ENCODE data around the gene PRSS8. TPM values are rescaled to one million over a fixed set of nuclear protein-coding genes. Genes with fewer than 3 reads are reported as not detected.

The PRSS8 gene
- total RNA-seq, 1 experiment from 2014 or later: 42.6 TPM

GRCh38 chr16:31087481-31087880 lies 48.0 kb downstream of the PRSS8 start (continued):
- TF ChIP-seq, protein P1, sequence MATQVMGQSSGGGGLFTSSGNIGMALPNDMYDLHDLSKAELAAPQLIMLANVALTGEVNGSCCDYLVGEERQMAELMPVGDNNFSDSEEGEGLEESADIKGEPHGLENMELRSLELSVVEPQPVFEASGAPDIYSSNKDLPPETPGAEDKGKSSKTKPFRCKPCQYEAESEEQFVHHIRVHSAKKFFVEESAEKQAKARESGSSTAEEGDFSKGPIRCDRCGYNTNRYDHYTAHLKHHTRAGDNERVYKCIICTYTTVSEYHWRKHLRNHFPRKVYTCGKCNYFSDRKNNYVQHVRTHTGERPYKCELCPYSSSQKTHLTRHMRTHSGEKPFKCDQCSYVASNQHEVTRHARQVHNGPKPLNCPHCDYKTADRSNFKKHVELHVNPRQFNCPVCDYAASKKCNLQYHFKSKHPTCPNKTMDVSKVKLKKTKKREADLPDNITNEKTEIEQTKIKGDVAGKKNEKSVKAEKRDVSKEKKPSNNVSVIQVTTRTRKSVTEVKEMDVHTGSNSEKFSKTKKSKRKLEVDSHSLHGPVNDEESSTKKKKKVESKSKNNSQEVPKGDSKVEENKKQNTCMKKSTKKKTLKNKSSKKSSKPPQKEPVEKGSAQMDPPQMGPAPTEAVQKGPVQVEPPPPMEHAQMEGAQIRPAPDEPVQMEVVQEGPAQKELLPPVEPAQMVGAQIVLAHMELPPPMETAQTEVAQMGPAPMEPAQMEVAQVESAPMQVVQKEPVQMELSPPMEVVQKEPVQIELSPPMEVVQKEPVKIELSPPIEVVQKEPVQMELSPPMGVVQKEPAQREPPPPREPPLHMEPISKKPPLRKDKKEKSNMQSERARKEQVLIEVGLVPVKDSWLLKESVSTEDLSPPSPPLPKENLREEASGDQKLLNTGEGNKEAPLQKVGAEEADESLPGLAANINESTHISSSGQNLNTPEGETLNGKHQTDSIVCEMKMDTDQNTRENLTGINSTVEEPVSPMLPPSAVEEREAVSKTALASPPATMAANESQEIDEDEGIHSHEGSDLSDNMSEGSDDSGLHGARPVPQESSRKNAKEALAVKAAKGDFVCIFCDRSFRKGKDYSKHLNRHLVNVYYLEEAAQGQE (IDR thresholded peaks at IDR 0.05; ENCODE audit: low read depth): no peak
- TF ChIP-seq EZH2 (IDR thresholded peaks at IDR 0.05) (no peak), FOSL1 (IDR thresholded peaks at IDR 0.05; ENCODE audit: low read depth) (no peak), ZNF274 (IDR thresholded peaks at IDR 0.05; ENCODE audit: low read depth, low read length) (no peak), RAD21 (IDR thresholded peaks at IDR 0.05; ENCODE audit: low read depth) (no peak), ZFX (IDR thresholded peaks at IDR 0.05) (no peak), SRF (IDR thresholded peaks at IDR 0.05; ENCODE audit: low read depth) (no peak), EGR1 (IDR thresholded peaks at IDR 0.05; ENCODE audit: low read depth) (no peak), POLR2A (IDR thresholded peaks at IDR 0.05; ENCODE audit: borderline replicate concordance, extremely low read depth, insufficient read depth, insufficient read length) (no peak), SP1 (IDR thresholded peaks at IDR 0.05; ENCODE audit: low read depth) (no peak), EZH2phosphoT487 (IDR thresholded peaks at IDR 0.05; ENCODE audit: borderline replicate concordance) (no peak)
- TF ChIP-seq, protein P2, sequence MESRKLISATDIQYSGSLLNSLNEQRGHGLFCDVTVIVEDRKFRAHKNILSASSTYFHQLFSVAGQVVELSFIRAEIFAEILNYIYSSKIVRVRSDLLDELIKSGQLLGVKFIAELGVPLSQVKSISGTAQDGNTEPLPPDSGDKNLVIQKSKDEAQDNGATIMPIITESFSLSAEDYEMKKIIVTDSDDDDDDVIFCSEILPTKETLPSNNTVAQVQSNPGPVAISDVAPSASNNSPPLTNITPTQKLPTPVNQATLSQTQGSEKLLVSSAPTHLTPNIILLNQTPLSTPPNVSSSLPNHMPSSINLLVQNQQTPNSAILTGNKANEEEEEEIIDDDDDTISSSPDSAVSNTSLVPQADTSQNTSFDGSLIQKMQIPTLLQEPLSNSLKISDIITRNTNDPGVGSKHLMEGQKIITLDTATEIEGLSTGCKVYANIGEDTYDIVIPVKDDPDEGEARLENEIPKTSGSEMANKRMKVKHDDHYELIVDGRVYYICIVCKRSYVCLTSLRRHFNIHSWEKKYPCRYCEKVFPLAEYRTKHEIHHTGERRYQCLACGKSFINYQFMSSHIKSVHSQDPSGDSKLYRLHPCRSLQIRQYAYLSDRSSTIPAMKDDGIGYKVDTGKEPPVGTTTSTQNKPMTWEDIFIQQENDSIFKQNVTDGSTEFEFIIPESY (IDR thresholded peaks at IDR 0.05; ENCODE audit: extremely low read depth, insufficient replicate concordance, low read length): no peak

All from HCT116 (cell line).